HG03139 (cell line): Measurements from ENCODE around the gene ARMC3.
"Not testable (repeated sequence)": the region's sequence is repeated elsewhere in the genome, so short reads cannot be mapped to it uniquely, and the experiment has no call there.

Experiments
- ATAC-seq: cut with Tn5 transposase; IDR thresholded peaks from one replicate; pipeline ENCODE4 v1.9.1; 2021; ENCODE audit not compliant: unreplicated experiment

The ARMC3 gene, protein sequence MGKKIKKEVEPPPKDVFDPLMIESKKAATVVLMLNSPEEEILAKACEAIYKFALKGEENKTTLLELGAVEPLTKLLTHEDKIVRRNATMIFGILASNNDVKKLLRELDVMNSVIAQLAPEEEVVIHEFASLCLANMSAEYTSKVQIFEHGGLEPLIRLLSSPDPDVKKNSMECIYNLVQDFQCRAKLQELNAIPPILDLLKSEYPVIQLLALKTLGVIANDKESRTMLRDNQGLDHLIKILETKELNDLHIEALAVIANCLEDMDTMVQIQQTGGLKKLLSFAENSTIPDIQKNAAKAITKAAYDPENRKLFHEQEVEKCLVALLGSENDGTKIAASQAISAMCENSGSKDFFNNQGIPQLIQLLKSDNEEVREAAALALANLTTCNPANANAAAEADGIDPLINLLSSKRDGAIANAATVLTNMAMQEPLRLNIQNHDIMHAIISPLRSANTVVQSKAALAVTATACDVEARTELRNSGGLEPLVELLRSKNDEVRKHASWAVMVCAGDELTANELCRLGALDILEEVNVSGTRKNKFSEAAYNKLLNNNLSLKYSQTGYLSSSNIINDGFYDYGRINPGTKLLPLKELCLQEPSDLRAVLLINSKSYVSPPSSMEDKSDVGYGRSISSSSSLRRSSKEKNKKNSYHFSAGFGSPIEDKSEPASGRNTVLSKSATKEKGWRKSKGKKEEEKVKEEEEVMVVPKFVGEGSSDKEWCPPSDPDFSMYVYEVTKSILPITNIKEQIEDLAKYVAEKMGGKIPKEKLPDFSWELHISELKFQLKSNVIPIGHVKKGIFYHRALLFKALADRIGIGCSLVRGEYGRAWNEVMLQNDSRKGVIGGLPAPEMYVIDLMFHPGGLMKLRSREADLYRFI

DNA sequence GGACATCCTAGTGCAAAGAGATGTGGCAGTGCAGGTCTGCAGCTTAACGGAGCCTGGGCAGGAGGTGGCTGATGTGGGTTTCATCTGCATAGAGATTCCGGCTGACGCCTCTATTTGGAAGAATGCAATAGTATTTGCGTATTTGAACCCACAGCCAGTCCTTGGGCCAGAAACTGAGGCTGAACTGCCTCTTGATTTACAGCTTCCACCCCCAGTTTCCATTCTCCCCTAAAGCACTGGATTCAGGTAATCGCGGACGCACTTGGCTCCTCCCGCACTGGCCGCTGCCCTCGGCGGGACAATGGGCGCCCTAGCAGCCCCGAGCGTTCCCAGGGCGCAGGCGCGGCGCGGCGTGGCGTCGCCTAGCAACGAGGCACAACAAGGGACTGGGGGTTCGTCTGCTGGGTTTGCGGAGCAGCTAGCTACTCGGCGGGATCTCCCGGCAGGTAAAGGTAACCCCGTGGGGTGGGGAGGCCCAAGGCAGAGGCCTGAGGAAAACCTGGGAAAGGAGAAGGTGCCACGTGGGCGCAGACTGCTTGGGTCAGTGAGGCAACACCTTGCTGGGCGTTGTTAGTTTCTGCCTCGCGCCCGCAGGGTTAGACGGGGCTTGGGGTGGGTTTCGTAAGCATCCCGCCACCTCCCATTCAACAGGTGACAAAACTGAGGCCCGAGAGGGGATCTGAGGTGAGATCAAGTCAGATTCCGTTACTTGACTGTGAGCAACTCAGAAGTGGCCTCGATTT lies at the start of gene ARMC3:
TSS of gene ARMC3 (plus strand) at position 393 of the 743 bp plus-strand sequence. CDS start 3,944 bp downstream, outside the sequence.
- peak; percentile 84 for ATAC-seq

DNA sequence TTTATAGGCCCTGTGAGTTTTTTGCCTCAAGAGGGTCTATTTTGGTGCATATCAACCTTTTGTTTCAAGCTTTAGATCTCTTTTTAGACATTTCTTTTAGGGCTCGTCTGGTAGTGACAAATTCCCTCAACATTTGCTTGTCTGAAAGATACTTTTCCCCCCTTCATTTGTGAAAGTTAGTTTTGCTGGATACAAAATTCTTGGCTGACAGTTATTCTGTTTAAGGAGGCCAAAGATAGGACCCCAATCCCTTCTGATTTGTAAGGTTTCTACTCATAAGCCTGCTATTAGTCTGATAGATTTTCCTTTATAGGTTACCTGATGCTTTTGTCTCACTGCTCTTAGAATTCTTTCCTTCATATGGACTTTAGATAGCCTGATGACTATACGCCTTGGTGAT lies 36.1 kb upstream of the ARMC3 start:
- no peak for ATAC-seq

DNA sequence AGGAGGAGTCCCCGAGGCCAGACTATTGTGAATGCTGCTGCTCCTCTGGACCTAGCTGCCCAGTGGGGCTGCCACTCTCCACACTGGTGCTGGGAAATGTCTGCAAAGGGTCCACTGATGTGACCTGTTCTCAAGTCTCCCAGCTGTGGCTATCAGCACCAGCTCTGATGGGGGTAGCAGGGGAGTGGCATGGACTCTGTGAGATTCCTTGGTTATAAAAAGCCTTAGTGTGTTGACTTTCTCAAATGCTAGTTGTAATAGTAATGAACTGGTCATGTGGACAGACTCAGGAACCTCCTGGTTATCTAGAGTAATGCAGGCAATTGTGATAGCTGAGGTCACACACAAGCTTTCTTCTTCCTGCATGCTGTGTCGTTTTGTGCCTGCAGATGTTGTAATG lies 34.1 kb upstream of the ARMC3 start:
- ATAC-seq = no peak

DNA sequence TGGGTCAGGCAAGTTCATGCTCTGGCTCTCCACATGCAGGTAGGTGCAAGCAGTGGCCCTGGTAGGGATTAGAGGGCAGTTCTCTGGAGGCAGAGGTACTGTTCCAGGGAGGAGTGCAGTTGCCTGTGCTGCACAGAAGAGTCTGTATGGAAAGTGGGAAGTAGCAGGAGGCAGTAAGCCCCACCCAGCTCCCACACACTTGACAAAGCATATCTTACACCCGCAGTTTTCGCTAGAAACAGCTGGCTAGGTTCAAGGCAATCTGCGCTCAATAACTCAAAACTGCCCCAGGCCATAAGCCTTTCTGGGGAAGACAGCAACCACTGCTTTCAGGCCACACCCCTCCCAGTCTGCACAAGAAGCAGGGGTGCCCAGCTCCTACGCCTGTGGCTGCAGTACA lies 33.1 kb upstream of the ARMC3 start:
- no peak for ATAC-seq

DNA sequence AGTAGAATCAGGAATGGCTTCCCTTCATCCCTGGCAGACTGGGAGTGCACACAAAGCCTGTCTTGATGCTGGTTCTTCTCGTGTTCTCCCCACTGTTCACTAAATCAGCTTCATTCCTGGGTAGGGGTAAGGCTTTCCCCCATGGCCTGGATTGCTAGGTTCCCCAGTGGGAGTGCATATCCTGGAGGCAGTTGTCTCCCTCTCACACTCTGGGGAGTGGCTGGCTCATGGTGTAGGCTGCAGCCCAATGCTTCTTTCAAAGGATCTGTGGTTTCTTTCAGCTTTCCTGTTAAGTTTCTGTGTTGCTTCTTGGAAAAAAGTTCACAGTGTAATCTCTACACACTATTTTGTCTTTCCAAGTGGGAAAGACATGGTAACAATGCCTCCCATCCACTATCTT lies 32.6 kb upstream of the ARMC3 start:
- ATAC-seq = no peak

DNA sequence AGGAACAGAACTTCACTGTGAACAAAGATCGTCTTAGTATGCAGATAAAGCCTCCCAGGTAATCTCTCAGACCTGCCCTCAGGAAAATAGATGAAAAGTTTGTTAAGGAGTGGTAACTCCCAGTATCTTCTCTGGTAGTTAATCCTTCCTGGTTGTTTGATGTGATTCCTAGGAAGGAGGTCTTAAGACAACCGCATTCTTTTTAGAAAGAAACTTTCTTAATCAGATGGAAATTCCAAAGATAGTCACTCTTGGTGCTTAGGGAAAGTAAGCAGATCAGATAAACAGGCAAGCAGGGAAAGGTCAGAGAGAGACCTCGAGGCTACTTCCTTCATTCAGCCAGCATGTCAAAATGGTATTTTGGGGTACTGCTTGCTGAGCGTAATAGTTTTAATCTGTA lies 30.5 kb upstream of the ARMC3 start:
- ATAC-seq = no peak

DNA sequence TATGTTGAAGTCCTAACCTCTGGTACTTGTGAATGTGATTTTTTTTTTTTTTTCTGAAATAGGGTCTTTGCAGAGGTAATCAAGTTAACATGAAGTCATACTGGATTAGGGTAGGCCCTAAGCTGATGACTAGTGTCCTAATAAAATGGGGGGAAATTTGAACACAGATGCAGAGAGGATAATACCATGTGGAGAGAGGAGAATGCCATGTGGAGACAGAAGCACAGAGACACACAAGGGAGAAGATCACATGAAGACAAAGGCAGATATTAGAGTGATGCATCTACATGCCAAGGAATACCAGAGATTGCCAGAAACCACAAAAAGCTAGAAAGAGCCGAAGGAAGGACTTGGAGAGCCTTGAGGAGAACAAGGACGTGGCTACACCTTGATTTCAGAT lies 28.5 kb upstream of the ARMC3 start:
- no peak for ATAC-seq

GRCh38 chr10:22899775-22900174 lies 28.1 kb upstream of the ARMC3 start:
- no peak for ATAC-seq

DNA sequence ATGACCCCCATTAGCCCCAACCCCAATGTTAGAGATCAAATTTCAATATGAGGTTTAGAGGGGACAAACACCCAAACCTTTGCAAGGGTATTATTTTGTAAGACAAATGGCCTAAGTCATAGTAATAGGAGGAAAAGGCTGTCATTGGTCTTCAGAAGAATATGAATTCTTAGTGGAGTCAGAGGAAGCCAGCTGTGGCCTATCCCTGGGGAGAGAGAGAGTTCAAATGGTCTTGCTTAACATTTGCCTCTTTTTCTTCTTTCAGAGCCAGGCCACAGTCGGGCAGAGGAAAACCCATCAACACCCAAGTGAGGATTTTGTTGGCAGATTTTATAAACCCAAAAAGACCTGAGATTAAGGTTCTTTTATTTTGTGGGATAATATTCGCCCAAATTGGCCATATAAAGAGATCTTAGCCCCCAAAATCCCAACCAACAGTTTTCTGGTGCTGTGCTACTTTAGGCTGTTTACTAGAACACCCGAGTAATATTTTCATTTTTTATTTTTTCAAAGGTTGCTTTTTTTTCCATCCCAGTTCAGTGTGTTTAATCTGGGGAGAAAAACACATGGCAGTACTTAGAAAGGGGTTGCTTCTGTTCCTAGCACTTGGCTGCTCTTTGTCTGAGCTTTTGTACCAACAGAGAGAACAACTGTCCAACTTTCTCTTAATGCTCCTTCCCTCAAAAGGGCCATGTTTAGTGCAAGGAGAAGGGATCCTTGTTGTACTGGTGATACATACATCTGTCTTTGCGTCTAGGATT lies 26.8 kb upstream of the ARMC3 start:
- no peak for ATAC-seq

GRCh38 chr10:22902147-22902546 lies 25.7 kb upstream of the ARMC3 start:
- not testable (repeated sequence) for ATAC-seq

DNA sequence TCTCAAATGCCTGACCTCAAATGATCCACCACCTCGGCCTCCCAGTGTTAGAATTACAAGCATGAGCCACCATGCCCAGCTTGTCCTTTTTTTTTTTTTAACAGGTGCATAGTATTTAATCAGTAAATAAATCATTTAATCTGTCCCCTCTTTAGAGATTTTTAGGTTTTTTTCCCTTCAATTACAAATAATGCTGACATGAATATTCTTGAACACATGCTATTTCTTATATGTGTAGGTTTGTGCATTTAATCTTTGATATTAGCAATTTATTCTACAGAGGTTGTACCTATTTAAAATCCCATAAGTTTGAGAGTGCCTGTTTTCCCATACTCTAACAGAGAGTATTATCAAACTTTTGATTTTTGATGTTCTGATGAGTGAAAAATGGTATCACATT lies 24.2 kb upstream of the ARMC3 start:
- no peak for ATAC-seq

- no peak for ATAC-seq
These were observed 21.1 kb upstream of the ARMC3 start for GRCh38 chr10:22906767-22907166.

- ATAC-seq = no peak
These were observed 19.0 kb upstream of the ARMC3 start for GRCh38 chr10:22908837-22909236.

GRCh38 chr10:22909673-22910072 lies 18.2 kb upstream of the ARMC3 start:
- not testable (repeated sequence) for ATAC-seq

- no peak for ATAC-seq
These were observed 16.8 kb upstream of the ARMC3 start for GRCh38 chr10:22911067-22911466.

GRCh38 chr10:22911889-22912762 lies 15.7 kb upstream of the ARMC3 start:
- ATAC-seq = no peak

DNA sequence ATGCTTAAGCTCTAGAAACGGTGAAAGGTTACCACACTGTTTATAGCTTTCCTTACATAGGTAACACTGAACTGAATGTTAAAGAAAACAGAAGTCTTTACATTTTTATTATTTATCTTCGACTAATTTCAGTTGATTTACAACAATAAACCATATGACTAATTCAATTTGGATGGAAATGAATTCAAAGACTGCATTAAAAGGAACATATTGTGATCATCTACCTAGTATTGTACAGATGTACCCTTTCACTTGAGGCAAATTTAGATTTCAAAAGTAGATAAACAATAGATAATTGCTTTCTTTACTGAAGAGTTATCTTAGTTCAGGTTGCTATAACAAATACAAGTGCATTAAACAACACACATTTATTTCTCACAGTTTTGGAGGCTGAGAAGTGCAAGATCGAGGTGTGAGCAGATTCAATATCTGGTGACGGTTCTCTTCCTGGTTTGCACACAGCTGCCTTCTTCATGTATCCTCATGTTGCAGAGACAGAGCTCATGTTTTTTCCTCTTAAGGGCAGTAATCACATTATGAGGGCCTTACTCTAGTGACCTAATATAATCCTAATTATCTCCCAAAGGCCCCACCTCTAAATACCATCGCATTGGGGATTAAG lies 15.0 kb upstream of the ARMC3 start:
- ATAC-seq = no peak

- no peak for ATAC-seq
These were observed 14.3 kb upstream of the ARMC3 start for GRCh38 chr10:22913474-22914092.

DNA sequence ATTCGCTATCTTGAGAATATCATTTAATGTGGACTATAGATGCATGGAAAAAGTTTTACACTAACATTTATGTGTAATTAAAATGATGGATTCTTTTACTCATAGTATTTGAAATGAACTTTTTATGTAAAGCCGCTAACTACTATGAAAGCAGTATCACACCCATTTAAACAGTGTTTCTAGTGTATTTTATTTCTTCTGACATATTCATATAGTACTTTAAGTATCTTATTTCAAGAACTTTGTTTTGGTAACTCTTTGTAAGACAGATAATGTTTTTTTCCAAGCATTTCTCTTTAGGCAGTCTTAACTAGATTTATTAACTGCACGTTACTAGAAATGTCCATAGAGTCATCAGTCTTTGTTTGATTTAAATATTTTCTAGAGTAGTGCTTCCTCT lies 12.5 kb upstream of the ARMC3 start:
- no peak for ATAC-seq
